ENCODE results near the gene PGM2L1. TPM values are rescaled to one million over a fixed set of nuclear protein-coding genes. Genes with fewer than 3 reads are reported as not detected.

PGM2L1 gene
- total RNA-seq, 2 donors from 2014 or later = 12.0 to 16.1 TPM

DNA sequence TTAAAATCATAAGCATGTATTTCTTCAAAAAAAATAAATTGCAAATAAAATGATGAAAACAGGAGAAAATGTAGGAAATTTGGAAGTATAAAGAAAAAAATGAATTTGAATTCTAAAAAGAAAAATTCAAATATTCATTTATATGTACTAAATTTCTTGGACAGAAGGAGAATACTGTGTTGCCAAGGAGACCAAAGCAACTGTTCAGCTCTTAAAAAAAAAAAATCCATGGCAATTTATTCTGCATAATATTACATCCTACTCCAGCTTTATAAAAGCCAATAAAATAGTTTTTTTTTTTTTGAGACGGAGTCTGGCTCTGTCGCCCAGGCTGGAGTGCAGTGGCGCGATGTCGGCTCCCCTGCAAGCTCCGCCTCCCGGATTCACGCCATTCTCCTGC, 6.0 kb downstream of the PGM2L1 start:
- no peaks in the 10 kb centered on the region for H3K36me3 ChIP-seq (ENCODE audit: control insufficient read depth, insufficient read depth, low read length)
- no peak overlapping the region for H3K4me3 Mint-ChIP-seq
- peaks cover 2% of the 10 kb centered on the region for H3K36me3 Mint-ChIP-seq (ENCODE audit: low read depth)
- TF ChIP-seq, protein P1, sequence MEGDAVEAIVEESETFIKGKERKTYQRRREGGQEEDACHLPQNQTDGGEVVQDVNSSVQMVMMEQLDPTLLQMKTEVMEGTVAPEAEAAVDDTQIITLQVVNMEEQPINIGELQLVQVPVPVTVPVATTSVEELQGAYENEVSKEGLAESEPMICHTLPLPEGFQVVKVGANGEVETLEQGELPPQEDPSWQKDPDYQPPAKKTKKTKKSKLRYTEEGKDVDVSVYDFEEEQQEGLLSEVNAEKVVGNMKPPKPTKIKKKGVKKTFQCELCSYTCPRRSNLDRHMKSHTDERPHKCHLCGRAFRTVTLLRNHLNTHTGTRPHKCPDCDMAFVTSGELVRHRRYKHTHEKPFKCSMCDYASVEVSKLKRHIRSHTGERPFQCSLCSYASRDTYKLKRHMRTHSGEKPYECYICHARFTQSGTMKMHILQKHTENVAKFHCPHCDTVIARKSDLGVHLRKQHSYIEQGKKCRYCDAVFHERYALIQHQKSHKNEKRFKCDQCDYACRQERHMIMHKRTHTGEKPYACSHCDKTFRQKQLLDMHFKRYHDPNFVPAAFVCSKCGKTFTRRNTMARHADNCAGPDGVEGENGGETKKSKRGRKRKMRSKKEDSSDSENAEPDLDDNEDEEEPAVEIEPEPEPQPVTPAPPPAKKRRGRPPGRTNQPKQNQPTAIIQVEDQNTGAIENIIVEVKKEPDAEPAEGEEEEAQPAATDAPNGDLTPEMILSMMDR (conservative IDR thresholded peaks at IDR 0.05) = no peak
- no peaks in the 10 kb centered on the region for H3K27me3 ChIP-seq (ENCODE audit: control insufficient read depth, insufficient read depth, low read length, poor library complexity, severe bottlenecking)
- H3K4me3 ChIP-seq (ENCODE audit: low read length) = no peak overlapping the region
- peaks cover 4% of the 10 kb centered on the region for H3K4me1 Mint-ChIP-seq
- no peak overlapping the region for H3K9ac ChIP-seq (ENCODE audit: extremely low read depth, low read length, poor library complexity, severe bottlenecking)
- no peak for DNase-seq
- no peaks in the 10 kb centered on the region for H3K9me3 Mint-ChIP-seq
- no peaks in the 10 kb centered on the region for H3K4me1 ChIP-seq (ENCODE audit: control insufficient read depth, insufficient read depth, low read length)
- 80 to 98% methylated on average over 5 to 8 of the region's 8 CpGs for WGBS, 2 experiments (ENCODE audit: insufficient coverage in 1 of 2, insufficient read length in 1 of 2)
- no peaks in the 10 kb centered on the region for H3K9me3 ChIP-seq (ENCODE audit: control insufficient read depth, low read length)
- no peak overlapping the region for H3K27ac Mint-ChIP-seq
- no peaks in the 10 kb centered on the region for H3K27me3 Mint-ChIP-seq (ENCODE audit: insufficient read depth)
- H3K27ac ChIP-seq (ENCODE audit: low read depth, low read length) = no peak overlapping the region

- H3K4me3 ChIP-seq (ENCODE audit: low read length) = no peak overlapping the region
- H3K9me3 ChIP-seq (ENCODE audit: control insufficient read depth, low read length) = no peaks in the 10 kb centered on the region
- no peaks in the 10 kb centered on the region for H3K9me3 Mint-ChIP-seq
- no peak overlapping the region for H3K27ac Mint-ChIP-seq
- no peaks in the 10 kb centered on the region for H3K36me3 ChIP-seq (ENCODE audit: control insufficient read depth, insufficient read depth, low read length)
- H3K4me3 Mint-ChIP-seq = no peak overlapping the region
- no peak overlapping the region for H3K27ac ChIP-seq (ENCODE audit: low read depth, low read length)
- TF ChIP-seq, protein P1 (conservative IDR thresholded peaks at IDR 0.05) = no peak
- H3K9ac ChIP-seq (ENCODE audit: extremely low read depth, low read length, poor library complexity, severe bottlenecking) = no peak overlapping the region
- H3K27me3 ChIP-seq (ENCODE audit: control insufficient read depth, insufficient read depth, low read length, poor library complexity, severe bottlenecking) = no peaks in the 10 kb centered on the region
- 83% methylated on average over 1 of the region's 3 CpGs; no CpG with 5 or more reads in 1 of the 2 experiments for WGBS, 2 experiments (ENCODE audit: insufficient coverage in 1 of 2, insufficient read length in 1 of 2)
- H3K4me1 Mint-ChIP-seq = peaks cover 4% of the 10 kb centered on the region
- no peaks in the 10 kb centered on the region for H3K4me1 ChIP-seq (ENCODE audit: control insufficient read depth, insufficient read depth, low read length)
- H3K36me3 Mint-ChIP-seq (ENCODE audit: low read depth) = peaks cover 2% of the 10 kb centered on the region
- no peak for DNase-seq
- no peaks in the 10 kb centered on the region for H3K27me3 Mint-ChIP-seq (ENCODE audit: insufficient read depth)
Measured at GRCh38 chr11:74391193-74391592, 7.0 kb downstream of the PGM2L1 start.

- no peak overlapping the region for H3K4me3 ChIP-seq (ENCODE audit: low read length)
- TF ChIP-seq, protein P1 (conservative IDR thresholded peaks at IDR 0.05) = no peak
- H3K36me3 ChIP-seq (ENCODE audit: control insufficient read depth, insufficient read depth, low read length) = no peaks in the 10 kb centered on the region
- no peaks in the 10 kb centered on the region for H3K9me3 ChIP-seq (ENCODE audit: control insufficient read depth, low read length)
- no peak overlapping the region for H3K27ac ChIP-seq (ENCODE audit: low read depth, low read length)
- no peak overlapping the region for H3K4me3 Mint-ChIP-seq
- WGBS, 2 experiments (ENCODE audit: insufficient coverage in 1 of 2, insufficient read length in 1 of 2) = 97 to 100% methylated on average over 2 of the region's 2 CpGs
- H3K27ac Mint-ChIP-seq = no peak overlapping the region
- peaks cover 4% of the 10 kb centered on the region for H3K4me1 Mint-ChIP-seq
- H3K27me3 ChIP-seq (ENCODE audit: control insufficient read depth, insufficient read depth, low read length, poor library complexity, severe bottlenecking) = no peaks in the 10 kb centered on the region
- H3K4me1 ChIP-seq (ENCODE audit: control insufficient read depth, insufficient read depth, low read length) = no peaks in the 10 kb centered on the region
- peaks cover 2% of the 10 kb centered on the region for H3K36me3 Mint-ChIP-seq (ENCODE audit: low read depth)
- H3K27me3 Mint-ChIP-seq (ENCODE audit: insufficient read depth) = no peaks in the 10 kb centered on the region
- H3K9ac ChIP-seq (ENCODE audit: extremely low read depth, low read length, poor library complexity, severe bottlenecking) = no peak overlapping the region
- no peaks in the 10 kb centered on the region for H3K9me3 Mint-ChIP-seq
- DNase-seq = no peak
Measured at GRCh38 chr11:74390697-74391096, 7.5 kb downstream of the PGM2L1 start.

Data from endodermal cell (in vitro differentiated cells).